ENCODE results near the gene SYT12. TPM values are rescaled to one million over a fixed set of nuclear protein-coding genes. Genes with fewer than 3 reads are reported as not detected.

SYT12 gene
- total and polyA plus RNA-seq, 9 of the 15 experiments (the other 6 are each of a cell fraction or from before 2014, with no cell fraction given) = 0.03 to 0.11 (median 0.03) TPM; not detected in 4

DNA sequence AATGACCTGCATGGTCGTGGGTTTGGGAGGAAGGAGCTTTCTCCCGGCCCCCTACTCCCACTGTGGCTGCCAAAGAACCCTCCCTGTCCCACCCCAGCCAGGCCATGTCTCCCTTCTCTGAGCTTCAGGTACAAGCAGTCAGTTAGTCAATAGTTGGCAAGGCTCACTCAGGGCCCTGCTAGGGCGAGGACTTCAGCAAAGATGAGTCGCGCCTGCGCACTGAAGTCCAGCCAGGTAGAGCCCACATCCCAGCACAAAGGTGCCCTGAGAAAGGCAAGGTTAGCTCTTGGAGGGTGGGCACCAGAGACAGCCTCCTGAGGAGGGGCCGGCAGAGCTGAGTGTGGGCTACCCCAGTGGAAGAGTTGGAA lies 36.8 kb upstream of the SYT12 start:
- in situ Hi-C loops (cut with MboI) = no loop called here
- H3K27ac ChIP-seq (ENCODE audit: extremely low read depth, low read depth, low read length) = no peak overlapping the region
- CTCF ChIA-PET (ENCODE audit: low intra/inter-chr PET ratio) = no interaction called here

DNA sequence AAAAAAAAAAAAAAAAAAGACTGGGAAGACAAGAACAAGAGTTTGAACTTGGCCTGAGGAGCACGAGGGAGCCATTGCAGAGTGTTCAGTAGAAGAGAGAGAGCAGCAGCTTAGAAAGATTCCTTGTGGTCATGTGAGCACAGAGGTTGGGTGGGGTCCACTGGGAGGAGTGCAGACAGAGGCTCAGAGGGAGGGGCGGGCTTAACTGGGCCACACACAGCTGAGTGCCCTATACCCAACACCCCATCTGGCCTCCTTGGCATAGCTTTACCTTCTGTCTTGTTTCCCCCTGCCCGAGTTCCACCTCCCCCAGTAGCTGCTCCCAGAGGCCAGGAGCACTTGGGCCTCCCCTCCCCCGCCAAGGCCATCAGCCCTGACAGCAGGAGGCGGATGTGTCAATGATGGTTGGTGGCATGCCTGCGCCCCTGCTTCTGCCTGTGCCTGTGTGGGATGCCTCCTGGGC lies 35.7 kb upstream of the SYT12 start:
- CTCF ChIA-PET (ENCODE audit: low intra/inter-chr PET ratio) = no interaction called here
- Histone ChIP-seq H3K4me1 (replicated peaks in 1 of 2; ENCODE audit: control insufficient read depth in 2 of 2, insufficient read depth in 2 of 2, low read length in 2 of 2) (peaks cover 2 to 9% of the 10 kb centered on the region in 2 experiments; a peak in 4 of 5 replicates), H2AFZ (ENCODE audit: low read depth, low read length) (peak overlapping the region; percentile 51), H3K79me2 (ENCODE audit: control insufficient read depth, insufficient read depth, low read length) (no peaks in the 10 kb centered on the region), H3K4me3 (no peak overlapping the region), H3K27ac (ENCODE audit: extremely low read depth, low read depth, low read length) (no peak overlapping the region), H3K27me3 (ENCODE audit: control insufficient read depth in 2 of 2, insufficient read depth in 2 of 2, low read length in 2 of 2) (peaks cover 0 to 4% of the 10 kb centered on the region in 2 experiments; a peak in 1 of 5 replicates), H3K4me2 (ENCODE audit: insufficient read depth, low read length) (no peak overlapping the region; the same call in 1 of the 2 replicates), H3K9me3 (replicated peaks; ENCODE audit: control insufficient read depth, insufficient read depth, low read depth, low read length) (no peaks in the 10 kb centered on the region), H3K9me1 (ENCODE audit: control insufficient read depth, insufficient read depth, low read length) (no peaks in the 10 kb centered on the region), H3K36me3 (ENCODE audit: control insufficient read depth, insufficient read depth, low read length) (no peaks in the 10 kb centered on the region), H3K9ac (ENCODE audit: insufficient read depth in 1 of 2, low read depth in 2 of 2, low read length in 2 of 2) (0 out of 4 replicates have a peak overlapping the region, but pooled peaks of 1 of the 2 experiments have one; percentile 31), H4K20me1 (replicated peaks; ENCODE audit: control insufficient read depth, insufficient read depth, low read length) (no peaks in the 10 kb centered on the region)
- POLR2A ChIA-PET = interaction anchor here (0.7 to 2.0 kb wide), 4 partner anchors 10 to 74 kb away, joined by 3 to 7 read pairs (median 4); no protein-coding TSS in a partner anchor
- BruUV-seq (replicated peaks) = no TSS peak
- FAIRE-seq = no peak
- peak in 3 of 4 experiments; percentile 34 to 52 (median 44) for DNase-seq (ENCODE audit: extremely low read depth in 1 of 4, low spot score in 3 of 4)
- intact Hi-C loops (cut with micrococcal nuclease) = no loop called here
- WGBS (ENCODE audit: insufficient coverage, low coverage, missing lambda C conversion rate) = 35% methylated on average over 6 of the region's 6 CpGs
- in situ Hi-C loops (cut with MboI) = no loop called here
- ATAC-seq = peak; percentile 70
- TF ChIP-seq ZKSCAN1 (IDR thresholded peaks at IDR 0.05; ENCODE audit: low read depth, low read length) = no peak
- TF ChIP-seq ZNF695 (CRISPR knock-in tag; IDR thresholded peaks at IDR 0.05) = no peak
- TF ChIP-seq, protein P1, sequence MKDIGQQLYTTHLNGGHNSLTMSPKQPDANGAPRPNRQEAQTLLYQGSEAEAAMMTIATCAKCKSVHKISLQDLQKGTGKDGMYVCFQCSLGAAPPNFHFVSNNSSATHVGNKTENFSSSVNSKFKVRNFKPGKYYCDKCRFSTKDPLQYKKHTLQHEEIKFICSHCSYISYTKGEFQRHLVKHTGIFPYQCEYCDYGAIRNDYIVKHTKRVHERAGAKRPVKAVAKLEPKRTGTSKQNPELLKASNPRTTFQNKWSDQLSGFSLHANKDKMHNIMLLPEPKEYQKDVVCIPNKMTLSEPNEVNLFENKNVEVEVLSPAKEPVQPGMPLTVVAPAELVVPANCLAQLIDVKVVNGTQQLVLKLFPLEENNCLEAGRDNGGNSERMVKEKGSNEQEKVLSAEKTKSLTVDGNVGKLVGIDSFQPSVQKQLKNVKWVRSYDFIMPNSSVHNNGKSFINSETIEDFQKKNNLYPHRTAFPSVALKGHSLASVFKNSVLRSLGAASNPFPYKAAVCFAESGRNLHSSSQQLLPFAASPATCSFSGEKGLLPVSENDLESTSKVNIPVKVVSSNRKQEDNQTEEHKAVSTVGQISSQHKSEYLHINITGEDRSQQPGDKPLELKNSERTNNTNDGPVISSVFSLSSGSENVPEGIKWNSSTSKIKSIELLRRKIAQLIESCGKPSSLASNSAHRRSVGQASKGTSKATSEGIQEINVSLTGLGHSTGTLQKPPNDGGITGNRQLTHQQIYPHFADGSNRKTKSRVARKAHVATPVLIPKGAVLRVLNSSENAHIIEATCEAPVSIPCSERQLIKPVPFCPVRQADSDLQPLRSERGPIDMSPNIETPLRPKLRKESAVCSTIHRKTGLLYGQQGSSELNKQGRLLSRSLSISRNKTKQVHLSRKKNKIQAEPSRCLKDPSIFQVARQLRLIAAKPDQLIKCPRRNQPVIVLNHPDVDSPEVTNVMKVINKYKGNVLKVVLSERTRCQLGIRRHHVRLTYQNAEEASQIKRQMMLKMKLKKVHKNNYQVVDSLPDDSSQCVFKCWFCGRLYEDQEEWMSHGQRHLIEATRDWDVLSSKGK (CRISPR knock-in tag; IDR thresholded peaks at IDR 0.05) = no peak
- no peak for TF ChIP-seq ZNF584 (CRISPR knock-in tag; IDR thresholded peaks at IDR 0.05; ENCODE audit: low read depth)
- TF ChIP-seq ZFP36 (IDR thresholded peaks at IDR 0.05; ENCODE audit: low read depth, low read length, partially characterized antibody) = peak; percentile 92
- TF ChIP-seq RBM25 (IDR thresholded peaks at IDR 0.05; ENCODE audit: low read depth, low read length, severe bottlenecking) = peak; percentile 58
- TF ChIP-seq BCOR (IDR thresholded peaks at IDR 0.05) = peak; percentile 82
- TF ChIP-seq HDAC2 (IDR thresholded peaks at IDR 0.05) = peak; percentile 32; the same call in 1 of the 2 replicates
- TF ChIP-seq ZNF263 (CRISPR knock-in tag; IDR thresholded peaks at IDR 0.05; ENCODE audit: borderline replicate concordance) = peak; percentile 53; the same call in 1 of the 2 replicates
- TF ChIP-seq RAD51 (IDR thresholded peaks at IDR 0.05; ENCODE audit: borderline replicate concordance, low read depth) = peak; percentile 14; the same call in 1 of the 2 replicates

More for the DNA sequence above, 36.8 kb upstream of the SYT12 start:
- DNase-seq (ENCODE audit: extremely low read depth in 1 of 4, low spot score in 3 of 4) (no peak), FAIRE-seq (no peak), ATAC-seq (no peak)
- no peaks in the 10 kb centered on the region for H3K36me3 ChIP-seq (ENCODE audit: control insufficient read depth, insufficient read depth, low read length)
- WGBS (ENCODE audit: insufficient coverage, low coverage, missing lambda C conversion rate) = 62% methylated on average over 5 of the region's 7 CpGs
- no peak overlapping the region for H2AFZ ChIP-seq (ENCODE audit: low read depth, low read length)
- H3K9ac ChIP-seq (ENCODE audit: insufficient read depth in 1 of 2, low read depth in 2 of 2, low read length in 2 of 2) = 0 out of 4 replicates have a peak overlapping the region, but pooled peaks of 1 of the 2 experiments have one; percentile 40
- no peaks in the 10 kb centered on the region for H3K27me3 ChIP-seq (ENCODE audit: control insufficient read depth in 2 of 2, insufficient read depth in 2 of 2, low read length in 2 of 2)
- peaks cover 2 to 9% of the 10 kb centered on the region in 2 experiments; a peak in 4 of 5 replicates for H3K4me1 ChIP-seq (replicated peaks in 1 of 2; ENCODE audit: control insufficient read depth in 2 of 2, insufficient read depth in 2 of 2, low read length in 2 of 2)
- intact Hi-C loops (cut with micrococcal nuclease) = no loop called here
- no peaks in the 10 kb centered on the region for H3K9me3 ChIP-seq (replicated peaks; ENCODE audit: control insufficient read depth, insufficient read depth, low read depth, low read length)
- no peaks in the 10 kb centered on the region for H3K79me2 ChIP-seq (ENCODE audit: control insufficient read depth, insufficient read depth, low read length)
- no peak overlapping the region for H3K4me3 ChIP-seq
- POLR2A ChIA-PET = interaction anchor here (0.6 to 1.0 kb wide), 3 partner anchors 9 to 125 kb away, joined by 3 to 5 read pairs (median 4); no protein-coding TSS in a partner anchor
- H3K4me2 ChIP-seq (ENCODE audit: insufficient read depth, low read length) = no peak overlapping the region
- no peaks in the 10 kb centered on the region for H3K9me1 ChIP-seq (ENCODE audit: control insufficient read depth, insufficient read depth, low read length)
- TF ChIP-seq YBX1 (IDR thresholded peaks at IDR 0.05) (no peak), JUND (IDR thresholded peaks at IDR 0.05; ENCODE audit: borderline replicate concordance, low read depth, low read length) (no peak), JUND (tag; IDR thresholded peaks at IDR 0.05; ENCODE audit: borderline replicate concordance, low read depth, low read length) (no peak), CCNT2 (IDR thresholded peaks at IDR 0.05; ENCODE audit: borderline replicate concordance, extremely low read depth, insufficient read length, low read depth, low read length) (no peak), HEY1 (CRISPR knock-in tag; IDR thresholded peaks at IDR 0.05; ENCODE audit: borderline replicate concordance) (no peak), HNRNPK (IDR thresholded peaks at IDR 0.05; ENCODE audit: low read depth, low read length, poor library complexity, severe bottlenecking) (no peak), ZNF695 (CRISPR knock-in tag; IDR thresholded peaks at IDR 0.05) (no peak)
- H4K20me1 ChIP-seq (replicated peaks; ENCODE audit: control insufficient read depth, insufficient read depth, low read length) = no peaks in the 10 kb centered on the region
- no TSS peak for BruUV-seq (replicated peaks)

Data from K562 (cell line).